NCI-H2029 (cell line): ENCODE data around the gene CHST15.
A peak's percentile ranks its signal among the peaks of the same experiment; 100 is the strongest.
"Not testable (repeated sequence)": the region's sequence is repeated elsewhere in the genome, so short reads cannot be mapped to it uniquely, and the experiment has no call there.

ENCODE experiments used
- DNase-seq: peaks from one replicate; lab custom pipeline; 2025; lab: John Stamatoyannopoulos, UW

The CHST15 gene

GRCh38 chr10:124098575-124098974 is 5.2 kb upstream of the CHST15 start:
- DNase-seq, result no peak

DNA sequence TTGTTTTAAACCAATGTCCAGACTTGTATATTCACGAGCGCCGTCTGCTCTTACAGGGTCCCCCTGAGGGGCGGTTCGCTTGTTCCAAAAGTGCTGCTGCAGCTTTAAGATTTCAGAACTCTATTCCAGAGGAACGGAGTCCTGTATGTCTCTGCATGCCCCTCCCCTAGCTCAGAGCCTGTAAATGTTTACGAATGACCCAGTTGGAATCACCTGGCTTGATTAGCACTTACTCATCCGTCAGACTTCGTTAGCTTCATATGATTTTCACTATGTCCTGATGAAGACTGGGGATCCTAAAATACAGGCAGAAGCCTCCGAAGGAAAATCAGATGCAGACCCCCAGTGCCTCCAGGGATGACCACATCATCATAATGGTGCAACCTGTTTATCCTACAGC is 4.5 kb upstream of the CHST15 start:
- no peak for DNase-seq

GRCh38 chr10:124096494-124096893 is 3.1 kb upstream of the CHST15 start:
- no peak for DNase-seq

GRCh38 chr10:124095801-124096200 is 2.4 kb upstream of the CHST15 start:
- DNase-seq, result not testable (repeated sequence)

GRCh38 chr10:124095096-124095495 is 1.7 kb upstream of the CHST15 start:
- DNase-seq, result no peak

DNA sequence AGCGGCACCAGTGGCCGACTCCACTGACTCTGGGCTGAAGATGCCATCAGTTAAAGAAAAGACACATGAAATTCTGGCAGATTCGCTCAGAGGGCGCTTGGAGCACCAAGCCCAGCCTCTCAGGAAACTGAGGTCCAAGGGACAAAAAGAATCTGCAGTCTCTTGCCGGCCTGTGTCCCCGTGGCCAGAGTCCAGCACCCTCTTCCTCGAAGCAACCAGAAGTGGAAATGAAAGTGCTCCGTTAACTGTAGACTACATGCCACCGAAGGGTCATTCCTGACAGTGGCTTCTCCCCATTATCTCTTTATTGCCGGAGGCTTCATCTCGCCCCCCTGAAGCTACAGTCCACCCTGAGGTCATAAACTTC is 1.0 kb upstream of the CHST15 start:
- DNase-seq, result no peak

DNA sequence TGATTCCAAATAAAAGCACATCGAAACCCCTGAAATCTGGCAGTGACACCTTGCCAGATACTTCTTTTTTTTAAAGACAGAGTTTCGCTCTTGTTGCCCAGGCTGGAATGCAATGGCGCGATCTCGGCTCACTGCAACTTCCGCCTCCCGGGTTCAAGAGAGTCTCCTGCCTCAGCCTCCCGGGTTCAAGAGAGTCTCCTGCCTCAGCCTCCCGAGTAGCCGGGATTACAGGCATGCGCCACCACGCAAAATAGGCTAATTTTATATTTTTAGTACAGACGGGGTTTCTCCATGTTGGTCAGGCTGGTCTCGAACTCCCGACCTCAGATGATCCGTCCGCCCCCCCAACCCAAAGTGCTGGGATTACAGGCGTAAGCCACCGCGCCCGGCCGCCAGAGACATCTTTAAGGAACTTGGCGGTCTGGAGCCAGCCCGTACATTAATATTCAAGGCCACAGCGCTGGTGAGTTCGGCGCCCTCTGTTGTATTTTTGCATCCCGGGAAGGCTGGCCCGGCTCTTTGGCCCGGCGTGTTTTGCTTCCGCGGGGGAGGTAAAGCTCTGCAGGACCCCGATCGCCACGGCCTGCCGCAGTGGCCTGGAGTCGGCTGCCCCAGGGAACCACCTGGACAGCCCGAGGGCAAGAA is 498 bp upstream of the CHST15 start:
- not testable (repeated sequence) for DNase-seq

GRCh38 chr10:124092250-124092859 is 1.0 kb downstream of the CHST15 start:
- no peak for DNase-seq

GRCh38 chr10:124091646-124092249 is 1.6 kb downstream of the CHST15 start:
- no peak for DNase-seq

- no peak for DNase-seq
Measured at GRCh38 chr10:124090601-124091209, 2.7 kb downstream of the CHST15 start.

DNA sequence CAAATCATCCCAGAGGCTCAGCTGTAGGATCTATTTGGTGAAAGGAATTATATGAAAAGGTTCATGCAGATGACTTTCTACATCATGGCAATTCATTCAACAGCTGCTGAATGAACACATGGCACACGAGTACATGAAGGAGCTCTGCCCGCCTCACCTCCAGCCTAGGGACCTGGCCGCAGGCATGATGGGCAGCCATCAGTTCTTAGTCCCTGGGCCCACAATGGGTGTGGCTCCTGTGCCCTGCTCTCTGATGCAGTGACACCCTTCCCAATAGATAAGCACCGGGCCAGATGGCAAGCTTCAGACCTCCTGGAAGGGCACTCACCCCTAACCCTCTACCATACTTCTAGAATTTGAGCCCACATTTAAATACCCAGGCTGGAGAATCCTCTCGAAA is 3.5 kb downstream of the CHST15 start:
- no peak for DNase-seq

GRCh38 chr10:124088915-124089314 is 4.5 kb downstream of the CHST15 start:
- no peak for DNase-seq

GRCh38 chr10:124087672-124088634 is 5.4 kb downstream of the CHST15 start:
- peak; percentile 68 for DNase-seq

- DNase-seq, result no peak
Measured at GRCh38 chr10:124086787-124087671, 6.4 kb downstream of the CHST15 start.

DNA sequence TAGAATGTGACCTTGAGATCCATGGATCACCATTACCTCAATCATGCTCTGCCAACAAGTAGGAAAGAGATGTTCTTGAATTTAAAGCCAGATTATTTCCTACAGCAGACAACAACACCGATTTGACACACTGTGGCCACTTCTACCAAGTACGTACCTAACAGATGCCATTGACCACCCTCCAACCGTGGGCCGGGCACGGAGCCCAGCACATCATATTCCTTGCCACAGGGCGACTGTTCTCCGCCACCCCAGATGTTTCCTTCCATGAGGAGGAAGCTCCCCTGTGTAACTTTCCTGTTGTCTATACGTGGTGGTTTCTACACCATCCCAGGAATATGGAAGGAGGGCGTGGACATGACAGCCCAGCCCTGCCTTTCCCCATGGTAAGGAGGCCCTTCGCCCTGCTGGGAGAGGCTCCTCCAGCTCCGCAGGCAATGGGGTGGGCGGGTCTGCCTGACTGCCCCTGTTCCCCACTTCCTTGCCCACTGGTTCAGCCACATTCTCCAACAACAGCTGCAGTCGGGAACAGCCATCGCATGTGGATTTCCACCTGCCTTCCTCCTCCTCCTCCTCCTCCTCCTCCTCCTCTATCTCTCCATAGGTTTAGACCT is 7.2 kb downstream of the CHST15 start:
- no peak for DNase-seq

DNA sequence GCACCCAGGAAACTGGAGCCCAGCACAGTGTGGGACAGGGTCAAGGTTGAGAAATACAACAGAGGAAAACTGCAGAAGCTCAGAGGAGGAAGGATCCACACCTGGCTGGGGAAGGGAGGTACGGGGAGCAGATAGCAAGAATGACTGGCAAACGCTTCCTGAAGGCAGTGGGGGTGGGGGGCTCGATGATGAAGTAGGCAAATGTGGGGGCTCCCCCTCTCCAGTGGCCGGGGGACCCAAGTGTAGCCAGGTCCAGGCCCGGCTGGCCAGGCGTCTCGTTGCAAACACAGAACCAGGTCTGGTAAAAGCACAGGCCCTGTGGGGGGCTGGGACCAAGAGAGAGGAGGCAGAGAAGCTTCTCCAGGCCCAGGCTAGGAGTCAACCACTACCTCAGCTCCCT is 7.7 kb downstream of the CHST15 start:
- DNase-seq, result no peak

GRCh38 chr10:124084708-124085107 is 8.7 kb downstream of the CHST15 start:
- DNase-seq, result no peak

GRCh38 chr10:124083740-124084397 is 9.5 kb downstream of the CHST15 start:
- DNase-seq, result no peak

- DNase-seq, result no peak
Measured at GRCh38 chr10:124083047-124083739, 10.2 kb downstream of the CHST15 start.
